SK-N-SH treated with all-trans-retinoic acid at 6 μM for 48 hours (cell line): ENCODE results near the gene NTN1.

Source experiments
- ATAC-seq: fragments of 200-7000 bp; cut with Tn5 transposase; 3 replicates; pipeline ENCODE4 v1.9.1; 2020; ENCODE audit warnings: mild to moderate bottlenecking, moderate library complexity
- ARNTL ChIP-seq: fragments of 450-650 bp; formaldehyde crosslinking; IDR thresholded peaks from 2 replicates; pipeline ENCODE4 v1.5.0; 2020; ENCODE audit warnings: low read depth, mild to moderate bottlenecking, moderate library complexity, borderline replicate concordance
- BACH2 ChIP-seq: fragments of 250-450 bp; sonication (Bioruptor Pico); IDR thresholded peaks from 2 replicates; pipeline ENCODE4 v1.9.0; 2021; ENCODE audit warnings: mild to moderate bottlenecking, borderline replicate concordance
- CSDC2 ChIP-seq: fragments of 250-450 bp; sonication (Bioruptor Pico); IDR thresholded peaks from 2 replicates; pipeline ENCODE4 v1.5.0; 2020; ENCODE audit warnings: mild to moderate bottlenecking, moderate library complexity
- CSRNP3 ChIP-seq: fragments of 250-450 bp; sonication (Bioruptor Pico); IDR thresholded peaks from 2 replicates; pipeline ENCODE4 v1.5.1; 2021; ENCODE audit warnings: mild to moderate bottlenecking, moderate library complexity
- ESRRG ChIP-seq: fragments of 250-450 bp; sonication (Bioruptor Pico); IDR thresholded peaks from 2 replicates; pipeline ENCODE4 v1.6.1; 2021; ENCODE audit warnings: mild to moderate bottlenecking
- ISL1 ChIP-seq: fragments of 250-450 bp; sonication (Bioruptor Pico); IDR thresholded peaks from 2 replicates; pipeline ENCODE4 v2.1.2; 2022; ENCODE audit warnings: mild to moderate bottlenecking, moderate library complexity
- OSR1 ChIP-seq: fragments of 250-450 bp; sonication (Bioruptor Pico); IDR thresholded peaks from 2 replicates; pipeline ENCODE4 v1.8.0; 2022; ENCODE audit warnings: moderate library complexity, mild to moderate bottlenecking, inconsistent platforms
- PPARA ChIP-seq: fragments of 250-450 bp; sonication (Bioruptor Pico); IDR thresholded peaks from 2 replicates; pipeline ENCODE4 v1.5.0; 2020; ENCODE audit warnings: mild to moderate bottlenecking, borderline replicate concordance
- SNAI2 ChIP-seq: fragments of 250-450 bp; sonication (Bioruptor Pico); IDR thresholded peaks from 2 replicates; pipeline ENCODE4 v1.5.0; 2020; ENCODE audit warnings: mild to moderate bottlenecking, moderate library complexity
- TCF4 ChIP-seq: fragments of 250-450 bp; sonication (Bioruptor Pico); IDR thresholded peaks from 2 replicates; pipeline ENCODE4 v1.8.0; 2021; ENCODE audit warnings: mild to moderate bottlenecking, moderate library complexity, borderline replicate concordance
- TOX ChIP-seq: fragments of 250-450 bp; sonication (Bioruptor Pico); IDR thresholded peaks from 2 replicates; pipeline ENCODE4 v1.8.0; 2021; ENCODE audit warnings: mild to moderate bottlenecking, moderate library complexity, borderline replicate concordance
- ZC3H10 ChIP-seq: fragments of 250-450 bp; sonication (Bioruptor Pico); IDR thresholded peaks from 2 replicates; pipeline ENCODE4 v1.5.1; 2021; ENCODE audit warnings: mild to moderate bottlenecking, moderate library complexity
- ZFP3 ChIP-seq: fragments of 250-450 bp; sonication (Bioruptor Pico); IDR thresholded peaks from 2 replicates; pipeline ENCODE4 v1.5.0; 2020; ENCODE audit warnings: mild to moderate bottlenecking, moderate library complexity
- ZFP30 ChIP-seq: fragments of 450-650 bp; formaldehyde crosslinking; IDR thresholded peaks from 2 replicates; pipeline ENCODE4 v1.5.0; 2022; ENCODE audit warnings: mild to moderate bottlenecking, moderate library complexity
- ZNF565 ChIP-seq: fragments of 450-650 bp; formaldehyde crosslinking; conservative IDR thresholded peaks from 2 replicates; pipeline ENCODE4 v1.5.0; 2020; ENCODE audit warnings: low read depth, mild to moderate bottlenecking, moderate library complexity
- ZNF8 ChIP-seq: fragments of 450-650 bp; formaldehyde crosslinking; IDR thresholded peaks from 2 replicates; pipeline ENCODE4 v1.5.0; 2020; ENCODE audit warnings: mild to moderate bottlenecking, moderate library complexity
- TF ChIP-seq, protein P1 (sequence below): fragments of 250-450 bp; sonication (Bioruptor Pico); IDR thresholded peaks from 2 replicates; pipeline ENCODE4 v1.5.0; 2020; ENCODE audit warnings: mild to moderate bottlenecking, moderate library complexity
- TF ChIP-seq, protein P2 (sequence below): fragments of 250-450 bp; sonication (Bioruptor Pico); IDR thresholded peaks from 2 replicates; pipeline ENCODE4 v1.8.0; 2021; ENCODE audit warnings: low read depth, mild to moderate bottlenecking, moderate library complexity, borderline replicate concordance
- TF ChIP-seq, protein P3 (sequence below): fragments of 250-450 bp; sonication (Bioruptor Pico); IDR thresholded peaks from 2 replicates; pipeline ENCODE4 v1.5.1; 2020; ENCODE audit warnings: low read depth, mild to moderate bottlenecking, moderate library complexity
- TF ChIP-seq, protein P4 (sequence below): fragments of 250-450 bp; sonication (Bioruptor Pico); IDR thresholded peaks from 2 replicates; pipeline ENCODE4 v1.8.0; 2020; ENCODE audit warnings: mild to moderate bottlenecking, moderate library complexity, borderline replicate concordance

NTN1 gene

DNA sequence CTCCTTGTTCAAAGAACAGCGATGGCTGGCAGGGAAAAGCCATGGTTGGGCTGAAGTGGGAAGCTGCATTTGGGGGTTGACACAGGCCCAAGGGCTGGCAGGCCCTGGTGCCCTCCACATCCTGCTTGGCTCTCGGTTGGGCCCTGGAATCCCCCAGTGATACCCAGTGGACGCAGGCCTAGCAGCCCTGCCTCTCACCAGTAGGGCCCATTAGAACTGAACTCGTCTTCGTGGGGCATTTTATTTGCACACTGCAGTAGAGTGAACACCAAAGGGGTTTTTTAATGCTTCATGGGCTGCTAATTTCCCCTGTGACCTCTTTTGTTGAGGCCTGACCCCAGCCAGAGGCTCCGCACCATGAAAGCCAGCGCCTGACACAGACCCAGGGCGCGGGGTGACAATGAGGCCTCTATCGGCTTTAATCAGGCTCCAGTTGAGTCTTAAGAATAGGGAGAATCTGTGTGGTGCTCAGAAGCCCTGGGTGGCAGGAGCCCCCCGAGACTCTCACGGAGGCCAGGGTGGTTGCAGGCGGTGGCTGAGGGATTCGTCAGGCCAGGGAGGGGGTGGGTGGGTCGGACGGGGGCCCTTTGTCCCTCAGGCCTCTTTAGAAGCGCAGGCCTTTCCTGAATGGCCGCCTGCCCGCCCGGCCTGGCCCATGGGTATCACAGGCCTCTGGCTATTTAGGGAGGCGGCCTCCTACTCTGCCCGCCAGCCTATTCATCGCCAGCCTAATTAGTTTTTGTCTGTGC is 199.3 kb downstream of the NTN1 start:
- no peak for ATAC-seq
- TF ChIP-seq ZNF8 (CRISPR knock-in tag) = no peak
- TF ChIP-seq ZNF565 = no peak
- TF ChIP-seq, protein P1, sequence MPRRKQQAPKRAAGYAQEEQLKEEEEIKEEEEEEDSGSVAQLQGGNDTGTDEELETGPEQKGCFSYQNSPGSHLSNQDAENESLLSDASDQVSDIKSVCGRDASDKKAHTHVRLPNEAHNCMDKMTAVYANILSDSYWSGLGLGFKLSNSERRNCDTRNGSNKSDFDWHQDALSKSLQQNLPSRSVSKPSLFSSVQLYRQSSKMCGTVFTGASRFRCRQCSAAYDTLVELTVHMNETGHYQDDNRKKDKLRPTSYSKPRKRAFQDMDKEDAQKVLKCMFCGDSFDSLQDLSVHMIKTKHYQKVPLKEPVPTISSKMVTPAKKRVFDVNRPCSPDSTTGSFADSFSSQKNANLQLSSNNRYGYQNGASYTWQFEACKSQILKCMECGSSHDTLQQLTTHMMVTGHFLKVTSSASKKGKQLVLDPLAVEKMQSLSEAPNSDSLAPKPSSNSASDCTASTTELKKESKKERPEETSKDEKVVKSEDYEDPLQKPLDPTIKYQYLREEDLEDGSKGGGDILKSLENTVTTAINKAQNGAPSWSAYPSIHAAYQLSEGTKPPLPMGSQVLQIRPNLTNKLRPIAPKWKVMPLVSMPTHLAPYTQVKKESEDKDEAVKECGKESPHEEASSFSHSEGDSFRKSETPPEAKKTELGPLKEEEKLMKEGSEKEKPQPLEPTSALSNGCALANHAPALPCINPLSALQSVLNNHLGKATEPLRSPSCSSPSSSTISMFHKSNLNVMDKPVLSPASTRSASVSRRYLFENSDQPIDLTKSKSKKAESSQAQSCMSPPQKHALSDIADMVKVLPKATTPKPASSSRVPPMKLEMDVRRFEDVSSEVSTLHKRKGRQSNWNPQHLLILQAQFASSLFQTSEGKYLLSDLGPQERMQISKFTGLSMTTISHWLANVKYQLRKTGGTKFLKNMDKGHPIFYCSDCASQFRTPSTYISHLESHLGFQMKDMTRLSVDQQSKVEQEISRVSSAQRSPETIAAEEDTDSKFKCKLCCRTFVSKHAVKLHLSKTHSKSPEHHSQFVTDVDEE (CRISPR knock-in tag) = no peak
- TF ChIP-seq, all 23 proteins: peak for 0

- TF ChIP-seq BACH2 (no peak), ZFP30 (CRISPR knock-in tag) (no peak), CSDC2 (CRISPR knock-in tag) (no peak), SNAI2 (CRISPR knock-in tag) (no peak), ZFP3 (CRISPR knock-in tag) (no peak), ZNF8 (CRISPR knock-in tag) (no peak), ESRRG (CRISPR knock-in tag) (no peak), CSRNP3 (CRISPR knock-in tag) (no peak), TOX (CRISPR knock-in tag) (no peak), PPARA (CRISPR knock-in tag) (no peak), TCF4 (CRISPR knock-in tag) (no peak), ARNTL (CRISPR knock-in tag) (no peak), ISL1 (CRISPR knock-in tag) (no peak), ZC3H10 (CRISPR knock-in tag) (no peak), ZNF565 (no peak), OSR1 (CRISPR knock-in tag) (no peak)
- TF ChIP-seq, protein P2, sequence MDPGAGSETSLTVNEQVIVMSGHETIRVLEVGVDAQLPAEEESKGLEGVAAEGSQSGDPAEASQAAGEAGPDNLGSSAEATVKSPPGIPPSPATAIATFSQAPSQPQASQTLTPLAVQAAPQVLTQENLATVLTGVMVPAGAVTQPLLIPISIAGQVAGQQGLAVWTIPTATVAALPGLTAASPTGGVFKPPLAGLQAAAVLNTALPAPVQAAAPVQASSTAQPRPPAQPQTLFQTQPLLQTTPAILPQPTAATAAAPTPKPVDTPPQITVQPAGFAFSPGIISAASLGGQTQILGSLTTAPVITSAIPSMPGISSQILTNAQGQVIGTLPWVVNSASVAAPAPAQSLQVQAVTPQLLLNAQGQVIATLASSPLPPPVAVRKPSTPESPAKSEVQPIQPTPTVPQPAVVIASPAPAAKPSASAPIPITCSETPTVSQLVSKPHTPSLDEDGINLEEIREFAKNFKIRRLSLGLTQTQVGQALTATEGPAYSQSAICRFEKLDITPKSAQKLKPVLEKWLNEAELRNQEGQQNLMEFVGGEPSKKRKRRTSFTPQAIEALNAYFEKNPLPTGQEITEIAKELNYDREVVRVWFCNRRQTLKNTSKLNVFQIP (CRISPR knock-in tag) = no peak
- TF ChIP-seq, protein P1 (CRISPR knock-in tag) = no peak
- TF ChIP-seq, protein P3, sequence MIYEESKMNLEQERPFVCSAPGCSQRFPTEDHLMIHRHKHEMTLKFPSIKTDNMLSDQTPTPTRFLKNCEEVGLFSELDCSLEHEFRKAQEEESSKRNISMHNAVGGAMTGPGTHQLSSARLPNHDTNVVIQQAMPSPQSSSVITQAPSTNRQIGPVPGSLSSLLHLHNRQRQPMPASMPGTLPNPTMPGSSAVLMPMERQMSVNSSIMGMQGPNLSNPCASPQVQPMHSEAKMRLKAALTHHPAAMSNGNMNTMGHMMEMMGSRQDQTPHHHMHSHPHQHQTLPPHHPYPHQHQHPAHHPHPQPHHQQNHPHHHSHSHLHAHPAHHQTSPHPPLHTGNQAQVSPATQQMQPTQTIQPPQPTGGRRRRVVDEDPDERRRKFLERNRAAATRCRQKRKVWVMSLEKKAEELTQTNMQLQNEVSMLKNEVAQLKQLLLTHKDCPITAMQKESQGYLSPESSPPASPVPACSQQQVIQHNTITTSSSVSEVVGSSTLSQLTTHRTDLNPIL = no peak
- TF ChIP-seq, protein P4, sequence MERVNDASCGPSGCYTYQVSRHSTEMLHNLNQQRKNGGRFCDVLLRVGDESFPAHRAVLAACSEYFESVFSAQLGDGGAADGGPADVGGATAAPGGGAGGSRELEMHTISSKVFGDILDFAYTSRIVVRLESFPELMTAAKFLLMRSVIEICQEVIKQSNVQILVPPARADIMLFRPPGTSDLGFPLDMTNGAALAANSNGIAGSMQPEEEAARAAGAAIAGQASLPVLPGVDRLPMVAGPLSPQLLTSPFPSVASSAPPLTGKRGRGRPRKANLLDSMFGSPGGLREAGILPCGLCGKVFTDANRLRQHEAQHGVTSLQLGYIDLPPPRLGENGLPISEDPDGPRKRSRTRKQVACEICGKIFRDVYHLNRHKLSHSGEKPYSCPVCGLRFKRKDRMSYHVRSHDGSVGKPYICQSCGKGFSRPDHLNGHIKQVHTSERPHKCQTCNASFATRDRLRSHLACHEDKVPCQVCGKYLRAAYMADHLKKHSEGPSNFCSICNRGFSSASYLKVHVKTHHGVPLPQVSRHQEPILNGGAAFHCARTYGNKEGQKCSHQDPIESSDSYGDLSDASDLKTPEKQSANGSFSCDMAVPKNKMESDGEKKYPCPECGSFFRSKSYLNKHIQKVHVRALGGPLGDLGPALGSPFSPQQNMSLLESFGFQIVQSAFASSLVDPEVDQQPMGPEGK (CRISPR knock-in tag) = no peak
- ATAC-seq = no peak
Measured at GRCh38 chr17:9221147-9221921, 200.0 kb downstream of the NTN1 start.
